Fibroblast of pulmonary artery (primary cell): ENCODE measurements around the gene KLHL21.

Source experiments
- DNase-seq: peaks from one replicate; pipeline ENCODE4 v3.0.0-alpha.2; 2010; ENCODE audit warnings: low read depth
- H3K4me3 ChIP-seq: replicated peaks from 2 replicates; pipeline ENCODE4 v1.5.1; 2011; ENCODE audit warnings: low read depth, mild to moderate bottlenecking, control low read depth, low read length, moderate library complexity
- TF ChIP-seq, protein P1 (sequence below): IDR thresholded peaks from 2 replicates; pipeline ENCODE4 v1.5.1; 2011; ENCODE audit warnings: mild to moderate bottlenecking, control low read depth, low read length, inconsistent platforms; ENCODE audit errors: missing control alignments

The KLHL21 gene

DNA sequence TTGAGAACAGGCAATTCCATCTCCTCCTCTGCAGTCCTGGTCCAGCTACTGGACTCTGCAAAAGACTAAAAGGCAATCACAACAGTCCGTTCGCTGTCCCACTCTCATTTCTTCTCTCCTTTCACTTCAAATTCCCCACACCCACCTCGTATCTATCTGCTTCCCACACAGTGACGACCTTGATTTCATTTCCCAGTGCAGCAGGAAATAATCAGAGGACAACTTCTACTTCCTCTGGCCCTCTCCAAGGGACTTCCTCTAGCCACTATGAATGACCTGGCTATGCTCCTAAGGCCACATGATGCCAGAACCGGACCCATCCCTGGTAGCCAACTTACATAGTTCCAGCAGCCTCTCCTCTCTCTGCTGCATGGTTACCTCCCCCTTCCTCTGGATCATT, 56.3 kb downstream of the KLHL21 start:
- H3K4me3 ChIP-seq: no peak overlapping the region
- TF ChIP-seq, protein P1, sequence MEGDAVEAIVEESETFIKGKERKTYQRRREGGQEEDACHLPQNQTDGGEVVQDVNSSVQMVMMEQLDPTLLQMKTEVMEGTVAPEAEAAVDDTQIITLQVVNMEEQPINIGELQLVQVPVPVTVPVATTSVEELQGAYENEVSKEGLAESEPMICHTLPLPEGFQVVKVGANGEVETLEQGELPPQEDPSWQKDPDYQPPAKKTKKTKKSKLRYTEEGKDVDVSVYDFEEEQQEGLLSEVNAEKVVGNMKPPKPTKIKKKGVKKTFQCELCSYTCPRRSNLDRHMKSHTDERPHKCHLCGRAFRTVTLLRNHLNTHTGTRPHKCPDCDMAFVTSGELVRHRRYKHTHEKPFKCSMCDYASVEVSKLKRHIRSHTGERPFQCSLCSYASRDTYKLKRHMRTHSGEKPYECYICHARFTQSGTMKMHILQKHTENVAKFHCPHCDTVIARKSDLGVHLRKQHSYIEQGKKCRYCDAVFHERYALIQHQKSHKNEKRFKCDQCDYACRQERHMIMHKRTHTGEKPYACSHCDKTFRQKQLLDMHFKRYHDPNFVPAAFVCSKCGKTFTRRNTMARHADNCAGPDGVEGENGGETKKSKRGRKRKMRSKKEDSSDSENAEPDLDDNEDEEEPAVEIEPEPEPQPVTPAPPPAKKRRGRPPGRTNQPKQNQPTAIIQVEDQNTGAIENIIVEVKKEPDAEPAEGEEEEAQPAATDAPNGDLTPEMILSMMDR: no peak
- DNase-seq: no peak

DNA sequence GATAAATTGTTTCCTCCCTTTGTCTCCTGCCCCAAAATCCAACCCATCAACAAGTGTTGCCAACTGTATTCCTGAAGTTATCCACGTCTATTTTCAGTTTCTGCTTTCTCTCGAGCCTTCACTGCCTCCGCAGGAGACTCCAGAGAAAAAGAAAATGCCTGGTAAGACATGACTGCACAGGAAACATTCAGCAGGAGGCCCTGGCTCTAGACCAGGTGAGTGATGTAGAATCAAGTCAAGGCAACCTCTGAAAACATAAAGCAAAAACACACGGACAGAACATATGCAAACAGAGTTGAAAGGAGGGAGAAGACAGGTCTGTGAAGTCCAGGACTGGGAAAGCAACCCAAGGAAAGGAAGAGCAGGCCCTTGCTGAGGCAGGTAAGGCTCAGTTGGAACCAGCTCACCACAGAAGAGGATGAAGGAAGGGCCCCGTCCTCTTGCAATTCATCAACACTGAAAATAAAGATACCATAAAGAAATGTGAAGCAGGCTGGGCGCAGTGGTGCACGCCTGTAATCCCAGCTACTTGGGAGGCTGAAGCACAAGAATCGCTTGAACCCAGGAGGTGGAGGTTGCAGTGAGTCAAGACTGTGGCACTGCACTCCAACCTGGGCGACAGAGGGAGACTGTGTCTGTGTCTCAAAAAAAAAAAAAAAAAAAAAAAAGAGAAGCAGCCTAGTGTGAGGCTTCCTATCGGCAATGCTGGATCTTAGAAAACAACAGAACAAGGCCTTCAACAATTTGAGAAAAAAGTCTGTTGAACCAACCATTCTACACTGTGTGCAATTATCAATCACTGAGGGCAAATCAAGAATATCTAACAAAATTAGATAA, 57.2 kb downstream of the KLHL21 start:
- no peak overlapping the region for H3K4me3 ChIP-seq
- peak; percentile 27 for DNase-seq
- TF ChIP-seq, protein P1: no peak

DNA sequence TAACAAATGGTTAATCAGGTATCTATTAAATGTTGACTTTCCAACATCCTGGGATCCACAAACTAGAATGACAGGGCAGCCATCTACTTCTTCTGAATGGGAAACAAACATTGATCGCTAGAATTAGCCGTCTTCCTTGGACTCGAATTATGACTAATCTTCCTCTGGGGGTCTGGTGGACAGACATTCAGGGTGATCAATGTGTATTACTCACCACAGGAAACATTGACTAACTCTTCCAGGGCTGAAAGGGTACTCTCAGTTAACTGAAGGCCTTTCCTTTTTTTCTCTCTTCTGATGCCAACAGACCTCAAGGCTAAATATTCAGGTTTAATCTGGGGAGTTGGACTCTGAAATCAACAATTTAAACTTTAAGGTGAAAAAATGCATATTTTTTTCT, 57.8 kb downstream of the KLHL21 start:
- peak; percentile 51 for DNase-seq
- TF ChIP-seq, protein P1: no peak
- H3K4me3 ChIP-seq: no peak overlapping the region
